ENCODE data around the gene FBXO3.
A peak's percentile ranks its signal among the peaks of the same experiment; 100 is the strongest.

The FBXO3 gene

DNA sequence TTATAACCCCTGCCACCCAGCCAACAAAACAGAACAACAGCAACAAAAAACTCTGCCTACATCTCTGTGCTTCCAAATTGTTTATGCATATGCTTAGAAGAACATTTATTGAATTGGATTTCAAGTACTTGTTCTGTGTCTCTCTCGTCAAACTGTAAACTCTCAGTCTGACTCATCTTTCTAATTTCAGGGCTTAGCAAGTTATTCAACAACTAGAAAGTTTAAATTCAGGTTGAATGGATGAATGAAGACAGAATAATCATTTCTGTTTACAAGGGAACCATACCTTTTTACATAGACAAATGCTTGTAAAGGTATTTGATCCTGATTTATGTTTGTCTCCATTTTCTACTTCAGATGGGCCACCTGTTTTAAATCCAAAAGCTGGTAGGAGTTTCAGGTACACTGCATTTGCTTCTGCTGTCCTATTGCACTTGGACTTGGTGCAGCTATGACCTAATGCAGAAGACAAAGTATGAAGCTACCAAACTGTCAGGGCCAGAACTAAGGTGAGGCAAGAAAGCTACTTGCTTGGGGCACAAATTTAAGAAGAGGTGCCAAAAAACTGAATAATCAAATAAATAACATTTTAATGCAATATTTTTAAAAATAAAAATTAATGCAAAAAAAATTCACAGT lies 1.6 kb upstream of the FBXO3 start:
- no peak overlapping the region for H3K4me3 ChIP-seq (ENCODE audit: low read depth, low read length)
- TF ChIP-seq, protein P1, sequence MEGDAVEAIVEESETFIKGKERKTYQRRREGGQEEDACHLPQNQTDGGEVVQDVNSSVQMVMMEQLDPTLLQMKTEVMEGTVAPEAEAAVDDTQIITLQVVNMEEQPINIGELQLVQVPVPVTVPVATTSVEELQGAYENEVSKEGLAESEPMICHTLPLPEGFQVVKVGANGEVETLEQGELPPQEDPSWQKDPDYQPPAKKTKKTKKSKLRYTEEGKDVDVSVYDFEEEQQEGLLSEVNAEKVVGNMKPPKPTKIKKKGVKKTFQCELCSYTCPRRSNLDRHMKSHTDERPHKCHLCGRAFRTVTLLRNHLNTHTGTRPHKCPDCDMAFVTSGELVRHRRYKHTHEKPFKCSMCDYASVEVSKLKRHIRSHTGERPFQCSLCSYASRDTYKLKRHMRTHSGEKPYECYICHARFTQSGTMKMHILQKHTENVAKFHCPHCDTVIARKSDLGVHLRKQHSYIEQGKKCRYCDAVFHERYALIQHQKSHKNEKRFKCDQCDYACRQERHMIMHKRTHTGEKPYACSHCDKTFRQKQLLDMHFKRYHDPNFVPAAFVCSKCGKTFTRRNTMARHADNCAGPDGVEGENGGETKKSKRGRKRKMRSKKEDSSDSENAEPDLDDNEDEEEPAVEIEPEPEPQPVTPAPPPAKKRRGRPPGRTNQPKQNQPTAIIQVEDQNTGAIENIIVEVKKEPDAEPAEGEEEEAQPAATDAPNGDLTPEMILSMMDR (IDR thresholded peaks at IDR 0.05; ENCODE audit: low read depth, low read length), result no peak

DNA sequence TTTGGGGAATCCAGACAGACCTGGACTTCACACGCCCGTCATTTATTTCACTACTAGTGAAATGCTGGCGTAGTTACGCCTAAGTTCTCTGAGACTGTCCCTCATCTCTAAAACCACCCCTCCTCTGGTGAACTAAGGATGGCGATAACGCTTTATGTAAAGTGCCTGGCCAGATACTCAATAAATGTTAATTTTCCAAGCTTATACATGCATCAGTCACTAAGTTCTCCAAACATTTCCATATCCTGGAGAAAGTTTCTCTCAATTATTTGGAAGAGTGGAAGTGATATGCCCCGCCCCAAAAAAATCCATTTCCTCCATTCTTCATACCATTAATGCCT lies 1.1 kb upstream of the FBXO3 start:
- TF ChIP-seq, protein P1 (IDR thresholded peaks at IDR 0.05; ENCODE audit: low read depth, low read length), result no peak
- no peak overlapping the region for H3K4me3 ChIP-seq (ENCODE audit: low read depth, low read length)

DNA sequence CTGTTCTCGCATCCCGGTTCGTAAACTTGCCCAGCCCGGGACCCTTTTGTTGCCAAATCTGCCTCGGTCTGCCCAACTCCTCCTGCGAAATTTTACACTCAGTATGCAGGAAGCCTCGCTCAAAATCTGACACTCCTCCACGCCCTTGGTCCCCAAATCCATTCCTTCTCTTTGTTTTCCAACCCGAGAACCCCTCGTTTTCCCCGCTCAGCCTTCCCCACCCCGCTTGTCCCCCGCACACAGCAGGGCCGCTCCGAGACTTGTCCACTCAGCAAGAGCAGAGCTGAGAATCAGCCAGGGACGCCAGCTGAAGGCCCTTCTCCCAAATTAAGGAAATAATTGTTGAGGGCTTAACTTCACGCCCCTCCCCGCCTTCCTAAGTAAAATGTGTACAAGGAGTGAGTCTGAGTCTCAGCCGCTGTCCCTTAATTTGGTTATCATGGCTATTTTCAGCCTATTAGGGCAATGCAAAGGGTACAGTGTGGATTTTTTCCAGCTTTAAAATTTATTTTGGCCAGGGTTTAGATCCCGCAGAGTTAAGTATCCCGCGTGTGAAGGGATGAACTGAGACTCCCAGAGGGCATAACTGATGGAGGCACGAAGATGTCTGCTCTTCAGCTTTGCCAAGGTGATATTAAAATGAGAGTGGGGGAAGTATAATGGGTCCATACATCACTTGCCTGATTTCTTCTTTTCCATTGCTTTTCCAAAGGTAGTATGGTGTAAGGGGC lies 581 bp upstream of the FBXO3 start:
- TF ChIP-seq, protein P1 (IDR thresholded peaks at IDR 0.05; ENCODE audit: low read depth, low read length), result no peak
- H3K4me3 ChIP-seq (ENCODE audit: low read depth, low read length), result peak overlapping the region; percentile 88

DNA sequence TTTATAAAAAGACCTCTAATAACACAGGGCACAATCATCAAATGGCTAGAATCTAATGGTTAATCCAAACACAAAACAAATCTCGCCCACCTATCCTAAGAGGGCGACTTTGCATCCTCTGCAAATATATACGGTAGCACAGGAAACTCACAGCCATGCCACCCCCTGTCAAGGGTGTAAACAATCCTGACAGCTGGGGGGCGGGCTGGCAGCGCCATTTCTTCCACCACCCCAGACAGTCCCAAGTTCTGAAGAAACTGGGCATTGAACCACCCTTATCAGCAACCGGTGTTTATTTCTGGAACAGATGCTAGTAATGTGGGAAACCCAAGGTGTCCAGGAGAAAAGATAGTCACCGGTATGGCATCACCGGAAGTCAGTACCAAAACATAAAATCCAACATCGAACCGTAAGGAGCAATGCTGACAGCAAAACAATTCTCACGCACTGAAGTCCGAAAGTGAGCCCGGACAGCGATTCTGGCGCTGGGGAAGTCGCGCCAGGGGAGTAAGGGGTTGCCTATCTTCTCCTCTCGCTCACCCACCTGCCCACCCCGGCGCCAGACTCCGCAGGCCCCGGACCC lies 825 bp downstream of the FBXO3 start:
- peak overlapping the region; percentile 88 for H3K4me3 ChIP-seq (ENCODE audit: low read depth, low read length)
- TF ChIP-seq, protein P1 (IDR thresholded peaks at IDR 0.05; ENCODE audit: low read depth, low read length), result no peak

DNA sequence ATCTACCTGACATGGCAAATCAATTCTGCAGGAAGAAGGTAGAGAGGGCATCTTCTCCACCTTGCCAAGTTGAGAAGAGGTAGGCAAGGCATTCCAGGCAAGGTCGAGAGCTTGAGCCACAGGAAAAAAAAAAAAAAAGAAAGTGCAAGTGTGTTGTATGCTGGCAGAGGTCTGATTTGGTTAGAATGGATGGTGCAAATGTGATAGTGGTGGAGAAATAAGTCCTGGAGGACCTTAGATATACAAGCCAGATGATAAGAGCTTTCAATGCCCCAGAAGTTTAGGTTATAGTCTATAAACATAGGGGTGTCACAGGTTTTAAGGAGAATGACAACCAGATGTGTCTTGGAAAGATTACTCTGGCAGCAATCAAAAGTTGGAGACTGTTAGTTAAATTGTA lies 1.4 kb downstream of the FBXO3 start:
- TF ChIP-seq, protein P1 (IDR thresholded peaks at IDR 0.05; ENCODE audit: low read depth, low read length), result no peak
- H3K4me3 ChIP-seq (ENCODE audit: low read depth, low read length), result no peak overlapping the region

DNA sequence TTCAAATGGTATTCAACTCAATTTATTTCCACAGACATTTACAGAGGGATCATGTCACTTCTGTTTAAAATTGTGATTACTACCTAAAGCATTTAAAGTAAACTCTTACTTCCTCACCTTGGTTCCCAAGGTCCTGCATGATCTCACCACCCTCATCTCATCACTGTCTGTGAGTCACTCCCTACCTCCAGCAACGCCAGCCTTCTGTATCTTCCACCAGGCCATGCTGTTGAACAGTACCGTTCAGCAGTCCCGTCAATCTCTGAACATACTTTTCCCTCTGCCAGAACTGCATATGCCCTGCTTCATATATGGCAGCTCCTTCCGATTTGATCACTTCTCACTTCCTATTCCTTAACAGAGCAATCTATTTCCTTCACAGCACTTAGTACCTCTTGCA lies 2.0 kb downstream of the FBXO3 start:
- TF ChIP-seq, protein P1 (IDR thresholded peaks at IDR 0.05; ENCODE audit: low read depth, low read length), result no peak
- H3K4me3 ChIP-seq (ENCODE audit: low read depth, low read length), result no peak overlapping the region

DNA sequence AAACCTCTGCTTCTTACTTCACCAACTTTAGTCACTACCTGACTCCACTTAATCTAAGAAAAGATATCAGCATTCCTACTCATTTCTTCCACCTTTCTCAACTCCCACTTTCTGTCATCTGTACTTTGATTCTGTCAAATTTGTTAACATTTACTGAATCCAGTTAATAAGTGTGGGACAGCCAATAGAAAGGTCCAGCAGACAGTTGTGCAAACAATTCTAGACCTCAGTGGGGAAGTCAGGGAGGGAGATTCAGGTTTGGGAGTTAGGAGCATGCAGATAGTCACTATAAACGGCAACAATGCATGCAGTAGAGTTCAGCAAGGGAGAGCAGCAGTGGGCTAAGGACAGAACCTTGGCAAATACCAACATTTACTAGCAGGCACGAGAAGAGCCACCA lies 4.1 kb downstream of the FBXO3 start:
- TF ChIP-seq, protein P1 (IDR thresholded peaks at IDR 0.05; ENCODE audit: low read depth, low read length), result no peak
- H3K4me3 ChIP-seq (ENCODE audit: low read depth, low read length), result no peak overlapping the region
